ENCODE data around the gene SPG21. TPM values are rescaled to one million over a fixed set of nuclear protein-coding genes. Genes with fewer than 3 reads are reported as not detected.
"Not testable (repeated sequence)": the region's sequence is repeated elsewhere in the genome, so short reads cannot be mapped to it uniquely, and the experiment has no call there.

The SPG21 gene
- total RNA-seq, 6 experiments from 2014 or later: 66.4 to 91.3 (median 78.3) TPM

GRCh38 chr15:65027593-65027992 is 37.9 kb upstream of the SPG21 start:
- Mint-ChIP-seq H3K4me3 (peak overlapping the region; percentile 93; the same call in 1 of the 2 replicates), H3K4me1 (ENCODE audit: low read depth) (peaks cover 18% of the 10 kb centered on the region), H3K27me3 (ENCODE audit: insufficient read depth) (peaks cover 1% of the 10 kb centered on the region), H3K36me3 (ENCODE audit: low read depth) (peaks cover 14% of the 10 kb centered on the region; the same call in 1 of the 2 replicates), H3K9me3 (no peaks in the 10 kb centered on the region), H3K27ac (peak overlapping the region; percentile 13; the same call in 1 of the 2 replicates)
- no peak for DNase-seq
- TF ChIP-seq CTCF (IDR thresholded peaks at IDR 0.05): no peak

DNA sequence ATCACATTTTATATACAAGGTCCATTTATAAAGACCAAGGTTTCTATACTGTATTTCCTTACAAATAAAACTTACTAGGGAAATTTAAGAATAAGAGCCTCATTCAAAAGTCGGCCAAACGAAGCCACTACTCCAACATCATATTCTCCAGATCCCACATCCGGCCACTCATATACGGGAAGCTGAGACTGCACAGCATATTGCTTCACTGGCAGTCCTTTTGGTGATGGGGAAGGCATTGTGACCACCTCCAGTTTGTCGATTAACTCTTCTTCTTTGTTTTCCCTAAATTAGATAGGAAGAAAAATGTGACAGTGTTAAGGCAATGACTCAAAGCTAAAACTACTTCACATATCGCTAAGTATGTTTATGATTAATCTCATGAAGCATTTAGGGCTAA is 37.0 kb upstream of the SPG21 start:
- peaks cover 1% of the 10 kb centered on the region for H3K27me3 Mint-ChIP-seq (ENCODE audit: insufficient read depth)
- DNase-seq: no peak
- H3K27ac Mint-ChIP-seq: no peak overlapping the region
- H3K36me3 Mint-ChIP-seq (ENCODE audit: low read depth): peaks cover 14% of the 10 kb centered on the region; the same call in 1 of the 2 replicates
- peaks cover 11% of the 10 kb centered on the region for H3K4me1 Mint-ChIP-seq (ENCODE audit: low read depth)
- H3K4me3 Mint-ChIP-seq: no peak overlapping the region
- H3K9me3 Mint-ChIP-seq: no peaks in the 10 kb centered on the region
- no peak for TF ChIP-seq CTCF (IDR thresholded peaks at IDR 0.05)

GRCh38 chr15:65021488-65021887 is 31.8 kb upstream of the SPG21 start:
- no peak for DNase-seq
- Mint-ChIP-seq H3K4me1 (ENCODE audit: low read depth) (peaks cover 6% of the 10 kb centered on the region), H3K4me3 (no peak overlapping the region), H3K27me3 (ENCODE audit: insufficient read depth) (no peaks in the 10 kb centered on the region; the same call in 1 of the 2 replicates), H3K36me3 (ENCODE audit: low read depth) (peaks cover 24% of the 10 kb centered on the region), H3K27ac (no peak overlapping the region), H3K9me3 (no peaks in the 10 kb centered on the region)
- TF ChIP-seq CTCF (IDR thresholded peaks at IDR 0.05): no peak

GRCh38 chr15:65020419-65020818 is 30.7 kb upstream of the SPG21 start:
- no peak for TF ChIP-seq CTCF (IDR thresholded peaks at IDR 0.05)
- H3K27me3 Mint-ChIP-seq (ENCODE audit: insufficient read depth): no peaks in the 10 kb centered on the region
- H3K4me1 Mint-ChIP-seq (ENCODE audit: low read depth): peaks cover 6% of the 10 kb centered on the region
- H3K27ac Mint-ChIP-seq: no peak overlapping the region
- no peak overlapping the region for H3K4me3 Mint-ChIP-seq
- no peak for DNase-seq
- no peaks in the 10 kb centered on the region for H3K9me3 Mint-ChIP-seq
- H3K36me3 Mint-ChIP-seq (ENCODE audit: low read depth): peaks cover 22% of the 10 kb centered on the region

DNA sequence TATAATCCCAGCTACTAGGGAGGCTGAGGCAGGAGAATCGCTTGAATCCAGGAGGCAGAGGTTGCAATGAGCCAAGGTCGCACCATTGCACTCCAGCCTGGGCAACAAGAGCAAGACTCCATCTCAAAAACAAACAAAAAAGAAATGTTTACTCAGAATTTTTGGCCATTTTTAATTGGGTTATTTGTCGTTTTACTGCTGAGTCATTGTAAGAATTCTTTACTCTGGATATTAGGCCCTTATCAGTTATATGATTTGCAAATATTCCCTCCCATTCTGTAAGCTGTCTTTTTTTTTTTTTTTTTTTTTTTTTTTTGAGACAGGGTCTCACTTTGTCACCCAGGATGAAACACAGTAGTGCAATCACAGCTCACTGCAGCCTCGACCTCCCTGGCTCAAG is 21.5 kb upstream of the SPG21 start:
- not testable (repeated sequence) for DNase-seq; H3K4me3 Mint-ChIP-seq; H3K4me1 Mint-ChIP-seq (ENCODE audit: low read depth); H3K27ac Mint-ChIP-seq; H3K27me3 Mint-ChIP-seq (ENCODE audit: insufficient read depth)
- Mint-ChIP-seq H3K9me3 (peaks cover 11% of the 10 kb centered on the region), H3K36me3 (ENCODE audit: low read depth) (peaks cover 32% of the 10 kb centered on the region)

DNA sequence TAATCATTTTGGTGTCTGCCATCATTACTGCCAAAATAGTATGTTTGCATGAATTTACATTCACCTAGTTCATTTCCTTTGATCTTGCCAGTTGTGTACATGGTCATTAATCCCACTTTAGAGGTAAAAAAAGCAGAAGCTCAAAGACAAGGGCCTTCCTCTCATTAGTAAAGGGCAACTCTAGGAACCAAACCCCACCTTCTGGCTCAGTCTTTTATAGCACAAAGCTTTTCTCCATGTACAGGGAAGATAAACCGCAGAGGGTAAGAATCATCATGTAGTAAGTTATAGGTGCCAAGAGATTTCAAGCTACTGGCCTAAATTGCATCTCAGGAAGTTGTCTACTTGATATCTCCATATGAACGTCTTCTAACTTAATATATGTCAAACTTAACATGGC is 19.3 kb upstream of the SPG21 start:
- peak; percentile 29; the same call in 1 of the 2 replicates for TF ChIP-seq CTCF (IDR thresholded peaks at IDR 0.05)
- no peak overlapping the region for H3K27ac Mint-ChIP-seq
- H3K9me3 Mint-ChIP-seq: peaks cover 9% of the 10 kb centered on the region
- no peak overlapping the region for H3K4me3 Mint-ChIP-seq
- DNase-seq: no peak
- H3K4me1 Mint-ChIP-seq (ENCODE audit: low read depth): no peaks in the 10 kb centered on the region
- H3K27me3 Mint-ChIP-seq (ENCODE audit: insufficient read depth): no peaks in the 10 kb centered on the region
- peaks cover 15% of the 10 kb centered on the region for H3K36me3 Mint-ChIP-seq (ENCODE audit: low read depth)

Measured in HFFc6 (cell line).